K562 (cell line): Measurements from ENCODE around the gene ERVK3-1. TPM values are rescaled to one million over a fixed set of nuclear protein-coding genes. Genes with fewer than 3 reads are reported as not detected.

Experiments
- CBFB ChIP-seq: sonication (generic); formaldehyde crosslinking; IDR thresholded peaks from 2 replicates; pipeline ENCODE4 v1.4.0; 2020; ENCODE audit warnings: mild to moderate bottlenecking, missing genetic modification reagents
- DACH1 ChIP-seq: fragments of 450-650 bp; IDR thresholded peaks from 2 replicates; pipeline ENCODE4 v1.6.1; 2018; ENCODE audit not compliant: partially characterized antibody
- DEAF1 ChIP-seq: fragments of 450-650 bp; formaldehyde crosslinking; IDR thresholded peaks from 2 replicates; pipeline ENCODE4 v1.4.0; 2020; ENCODE audit warnings: mild to moderate bottlenecking, moderate library complexity
- E4F1 ChIP-seq: fragments of 250-450 bp; sonication (Bioruptor Pico); IDR thresholded peaks from 2 replicates; pipeline ENCODE4 v1.5.0; 2021; ENCODE audit warnings: mild to moderate bottlenecking, borderline replicate concordance
- HNRNPH1 ChIP-seq: fragments of 200-400 bp; formaldehyde crosslinking; optimal IDR thresholded peaks from 2 replicates; pipeline ENCODE3; 2017; ENCODE audit warnings: low read depth, mild to moderate bottlenecking, low read length, moderate library complexity
- KLF1 ChIP-seq: fragments of 450-650 bp; IDR thresholded peaks from 2 replicates; pipeline ENCODE4 v1.6.1; 2016; ENCODE audit warnings: missing genetic modification characterization, missing compliant biosample characterization
- KLF13 ChIP-seq: fragments of 450-650 bp; IDR thresholded peaks from 2 replicates; pipeline ENCODE4 v1.6.1; 2016; ENCODE audit warnings: missing genetic modification characterization, low read depth, mild to moderate bottlenecking, missing compliant biosample characterization, moderate library complexity, borderline replicate concordance
- MCM2 ChIP-seq: fragments of 450-650 bp; IDR thresholded peaks from 2 replicates; pipeline ENCODE4 v1.6.1; 2017; ENCODE audit warnings: low read depth, mild to moderate bottlenecking
- MCM5 ChIP-seq: fragments of 450-650 bp; IDR thresholded peaks from 2 replicates; pipeline ENCODE4 v1.6.1; 2016; ENCODE audit warnings: low read depth
- NCOA2 ChIP-seq, 2 experiments: fragments of 450-650 bp; IDR thresholded peaks; 2 replicates each; pipeline ENCODE4 v1.6.1; 2018; ENCODE audit warnings: mild to moderate bottlenecking in 2 of 2, moderate library complexity in 1 of 2; ENCODE audit not compliant: partially characterized antibody in 2 of 2
- NCOA4 ChIP-seq: fragments of 450-650 bp; IDR thresholded peaks from 2 replicates; pipeline ENCODE4 v1.6.1; 2018; ENCODE audit warnings: mild to moderate bottlenecking; ENCODE audit not compliant: partially characterized antibody
- NR1H2 ChIP-seq: sonication (generic); formaldehyde crosslinking; IDR thresholded peaks from 2 replicates; pipeline ENCODE4 v1.4.0; 2020; ENCODE audit warnings: mild to moderate bottlenecking, missing genetic modification reagents
- PCBP2 ChIP-seq: fragments of 200-400 bp; formaldehyde crosslinking; IDR thresholded peaks from 2 replicates; pipeline ENCODE4 v1.6.1; 2018; ENCODE audit warnings: low read length, low read depth, mild to moderate bottlenecking, moderate library complexity; ENCODE audit not compliant: poor library complexity, severe bottlenecking
- RBFOX2 ChIP-seq: fragments of 200-400 bp; formaldehyde crosslinking; IDR thresholded peaks from 2 replicates; pipeline ENCODE4 v1.6.1; 2017; ENCODE audit warnings: low read depth, mild to moderate bottlenecking, low read length, moderate library complexity
- SMC3 ChIP-seq: conservative IDR thresholded peaks from 2 replicates; pipeline ENCODE4 v1.6.1; 2011; ENCODE audit warnings: low read depth, low read length, improper control_type of control experiment; ENCODE audit not compliant: insufficient read depth
- TGIF2 ChIP-seq: sonication (generic); formaldehyde crosslinking; IDR thresholded peaks from 2 replicates; pipeline ENCODE4 v1.8.1; 2022; ENCODE audit warnings: mild to moderate bottlenecking, missing genetic modification reagents, moderate library complexity
- THRB ChIP-seq: fragments of 450-650 bp; formaldehyde crosslinking; conservative IDR thresholded peaks from 2 replicates; pipeline ENCODE4 v1.4.0; 2022; ENCODE audit warnings: mild to moderate bottlenecking, missing genetic modification characterization
- YBX1 ChIP-seq: fragments of 450-650 bp; IDR thresholded peaks from 2 replicates; pipeline ENCODE4 v1.7.1; 2016; ENCODE audit warnings: mild to moderate bottlenecking
- ZNF57 ChIP-seq: fragments of 450-650 bp; formaldehyde crosslinking; IDR thresholded peaks from 2 replicates; pipeline ENCODE4 v1.4.0; 2020; ENCODE audit warnings: mild to moderate bottlenecking, moderate library complexity
- ZNF655 ChIP-seq: fragments of 250-450 bp; sonication (Bioruptor Pico); IDR thresholded peaks from 2 replicates; pipeline ENCODE4 v1.5.0; 2021
- ZNF75A ChIP-seq: fragments of 450-650 bp; formaldehyde crosslinking; IDR thresholded peaks from 2 replicates; pipeline ENCODE4 v1.4.0; 2020; ENCODE audit warnings: mild to moderate bottlenecking
- ZSCAN29 ChIP-seq: fragments of 450-650 bp; IDR thresholded peaks from 2 replicates; pipeline ENCODE4 v1.6.1; 2017
- polyA plus RNA-seq, 8 experiments: library from polyadenylated mRNA; depleted of rRNA in 4 of 8; stranded (reverse) in 5 of 8; unstranded in 3 of 8; fragments of >200 nt; fragmentation: Nextera tagmentation in 2 of 8; fragmentation: Illumina TruSeq in 1 of 8; extraction: Ambion mirVana in 2 of 8; extraction: Trizol in 1 of 8; gene quantifications; 2 replicates each; pipeline versions ENCODE4 v1.2.1 to v1.2.3, GENCODE V29; 2011 to 2014; ENCODE audit warnings: inconsistent platforms in 1 of 8, missing spikeins in 1 of 8
- total RNA-seq, 7 experiments: library from RNA; depleted of rRNA in 6 of 7; stranded (reverse); fragments of >200 nt in 6 of 7; fragmentation: Illumina TruSeq in 2 of 7; extraction: Trizol in 2 of 7; gene quantifications; 2 replicates each; pipeline versions ENCODE4 v1.2.1 to v1.2.3, GENCODE V29; 2011 to 2021; ENCODE audit warnings: low replicate concordance in 1 of 7

ERVK3-1 gene
- total and polyA plus RNA-seq, 9 of the 15 experiments (the other 6 are each of a cell fraction or from before 2014, with no cell fraction given) = 87.6 to 299 (median 119) TPM

- TF ChIP-seq KLF13 (tag) (0 out of 2 replicates have a peak, but pooled peaks have one; percentile 21), ZNF57 (CRISPR knock-in tag) (no peak), MCM2 (no peak), ZNF655 (CRISPR knock-in tag) (no peak), ZNF75A (CRISPR knock-in tag) (no peak), RBFOX2 (peak; percentile 95), ZSCAN29 (no peak), KLF1 (tag) (peak; percentile 55; the same call in 1 of the 2 replicates), CBFB (CRISPR knock-in tag) (peak; percentile 37; the same call in 1 of the 2 replicates), NCOA4 (no peak), DACH1 (no peak), SMC3 (0 out of 2 replicates have a peak, but pooled peaks have one; percentile 8), HNRNPH1 (no peak), E4F1 (CRISPR knock-in tag) (no peak), NR1H2 (CRISPR knock-in tag) (no peak; the same call in 1 of the 2 replicates), YBX1 (no peak), NCOA2 (IDR thresholded peaks at IDR 0.05; ENCODE audit: partially characterized antibody in 2 of 2) (no peak), THRB (CRISPR knock-in tag) (no peak), PCBP2 (no peak), TGIF2 (CRISPR knock-in tag) (no peak), DEAF1 (no peak), MCM5 (no peak)
Measured at GRCh38 chr19:58278541-58279041, 26.6 kb upstream of the ERVK3-1 start, which contains the start of gene ZNF8 (continued).
